Measurements from ENCODE around the gene NIFK. TPM values are rescaled to one million over a fixed set of nuclear protein-coding genes. Genes with fewer than 3 reads are reported as not detected.
A peak's percentile ranks its signal among the peaks of the same experiment; 100 is the strongest.

The NIFK gene
- total RNA-seq, 2 donors from 2014 or later = 57.7 to 66.6 TPM

DNA sequence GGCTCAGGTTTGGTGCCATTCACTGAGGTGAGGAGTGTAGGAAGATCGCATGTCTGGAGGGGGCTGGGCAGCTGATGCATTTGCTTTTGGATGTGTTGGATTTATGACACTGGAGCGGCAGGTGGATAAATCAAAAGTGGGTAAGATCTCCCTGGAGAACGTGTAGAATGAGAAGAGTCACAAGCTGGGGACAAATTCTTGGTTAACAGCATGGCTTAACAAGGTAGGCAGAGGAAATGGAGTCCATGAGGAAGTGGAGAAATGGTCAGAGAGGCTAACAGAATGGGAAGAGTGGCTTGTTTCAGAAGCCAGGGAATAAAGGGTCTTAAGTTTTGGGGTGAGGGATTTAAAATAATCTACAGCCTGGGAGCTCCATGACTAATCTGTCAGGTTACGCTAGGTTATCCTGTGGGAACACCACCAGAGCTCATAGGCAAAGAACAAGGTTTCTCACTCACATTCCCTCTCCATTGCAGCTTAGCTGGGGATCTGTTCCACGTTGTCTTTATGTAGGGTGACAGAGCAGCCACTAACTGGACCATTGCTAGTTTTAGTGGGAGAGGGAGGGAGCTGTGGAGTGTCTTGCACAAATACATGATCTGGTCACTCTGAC, 31.6 kb upstream of the NIFK start:
- DNase-seq (ENCODE audit: low spot score) = no peak
- Histone ChIP-seq H3K4me1 (replicated peaks) (no peaks in the 10 kb centered on the region), H3K36me3 (peaks cover 5 to 6% of the 10 kb centered on the region in 2 donors), H3K27me3 (replicated peaks; ENCODE audit: insufficient read depth) (no peaks in the 10 kb centered on the region), H3K27ac (no peak overlapping the region), H3K9me3 (no peaks in the 10 kb centered on the region), H3K4me3 (no peak overlapping the region)
- 69% methylated on average over 5 of the region's 5 CpGs for WGBS
- no peak for TF ChIP-seq CTCF (IDR thresholded peaks at IDR 0.05)
- TF ChIP-seq POLR2AphosphoS5 (IDR thresholded peaks at IDR 0.05) = no peak
- no peak for TF ChIP-seq POLR2A (IDR thresholded peaks at IDR 0.05)
- intact Hi-C loops (cut with DNase I) = no loop called here

GRCh38 chr2:121766624-121767023, 29.9 kb upstream of the NIFK start:
- peaks cover 5 to 6% of the 10 kb centered on the region in 2 donors for H3K36me3 ChIP-seq
- no peaks in the 10 kb centered on the region for H3K27me3 ChIP-seq (replicated peaks; ENCODE audit: insufficient read depth)
- H3K27ac ChIP-seq = no peak overlapping the region
- WGBS = 83% methylated on average over 1 of the region's 1 CpG
- no peak for TF ChIP-seq CTCF (IDR thresholded peaks at IDR 0.05)
- no peak for TF ChIP-seq POLR2AphosphoS5 (IDR thresholded peaks at IDR 0.05)
- TF ChIP-seq POLR2A (IDR thresholded peaks at IDR 0.05) = no peak
- no peak overlapping the region for H3K4me3 ChIP-seq
- no peak for DNase-seq (ENCODE audit: low spot score)
- H3K9me3 ChIP-seq = no peaks in the 10 kb centered on the region
- intact Hi-C loops (cut with DNase I) = no loop called here
- no peaks in the 10 kb centered on the region for H3K4me1 ChIP-seq (replicated peaks)

DNA sequence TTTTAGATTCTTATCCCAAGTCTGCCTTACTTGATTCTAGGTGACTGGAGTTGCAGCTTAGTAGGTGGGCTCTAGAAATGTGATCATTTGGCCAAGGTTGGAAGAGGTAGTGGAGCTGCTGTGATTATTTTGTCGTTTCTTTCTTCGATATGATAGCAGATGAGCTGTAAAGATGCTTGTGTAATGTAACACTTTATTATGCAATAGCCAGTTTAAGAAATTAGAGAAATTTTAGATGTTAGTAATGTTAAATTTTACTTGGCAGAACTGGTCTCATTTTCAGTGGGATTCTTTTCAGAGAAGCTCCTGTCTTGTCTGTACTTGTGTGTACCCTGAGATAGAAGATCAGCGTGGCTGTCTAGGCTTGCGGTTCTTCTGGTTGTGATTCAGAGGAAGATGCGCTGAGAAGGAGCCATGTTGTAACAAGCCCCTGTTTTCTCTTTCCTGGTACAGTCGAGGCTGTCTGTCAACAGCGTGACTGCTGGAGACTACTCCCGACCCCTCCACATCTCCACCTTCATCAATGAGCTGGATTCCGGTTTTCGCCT, 28.1 kb upstream of the NIFK start:
- 88% methylated on average over 10 of the region's 10 CpGs for WGBS
- Histone ChIP-seq H3K36me3 (peaks cover 6 to 7% of the 10 kb centered on the region in 2 donors), H3K4me1 (replicated peaks) (no peaks in the 10 kb centered on the region), H3K4me3 (no peak overlapping the region), H3K27ac (no peak overlapping the region), H3K9me3 (no peaks in the 10 kb centered on the region), H3K27me3 (replicated peaks; ENCODE audit: insufficient read depth) (no peaks in the 10 kb centered on the region)
- DNase-seq (ENCODE audit: low spot score) = no peak
- TF ChIP-seq POLR2AphosphoS5 (IDR thresholded peaks at IDR 0.05) (no peak), CTCF (IDR thresholded peaks at IDR 0.05) (no peak), POLR2A (IDR thresholded peaks at IDR 0.05) (no peak)
- intact Hi-C loops (cut with DNase I) = no loop called here

DNA sequence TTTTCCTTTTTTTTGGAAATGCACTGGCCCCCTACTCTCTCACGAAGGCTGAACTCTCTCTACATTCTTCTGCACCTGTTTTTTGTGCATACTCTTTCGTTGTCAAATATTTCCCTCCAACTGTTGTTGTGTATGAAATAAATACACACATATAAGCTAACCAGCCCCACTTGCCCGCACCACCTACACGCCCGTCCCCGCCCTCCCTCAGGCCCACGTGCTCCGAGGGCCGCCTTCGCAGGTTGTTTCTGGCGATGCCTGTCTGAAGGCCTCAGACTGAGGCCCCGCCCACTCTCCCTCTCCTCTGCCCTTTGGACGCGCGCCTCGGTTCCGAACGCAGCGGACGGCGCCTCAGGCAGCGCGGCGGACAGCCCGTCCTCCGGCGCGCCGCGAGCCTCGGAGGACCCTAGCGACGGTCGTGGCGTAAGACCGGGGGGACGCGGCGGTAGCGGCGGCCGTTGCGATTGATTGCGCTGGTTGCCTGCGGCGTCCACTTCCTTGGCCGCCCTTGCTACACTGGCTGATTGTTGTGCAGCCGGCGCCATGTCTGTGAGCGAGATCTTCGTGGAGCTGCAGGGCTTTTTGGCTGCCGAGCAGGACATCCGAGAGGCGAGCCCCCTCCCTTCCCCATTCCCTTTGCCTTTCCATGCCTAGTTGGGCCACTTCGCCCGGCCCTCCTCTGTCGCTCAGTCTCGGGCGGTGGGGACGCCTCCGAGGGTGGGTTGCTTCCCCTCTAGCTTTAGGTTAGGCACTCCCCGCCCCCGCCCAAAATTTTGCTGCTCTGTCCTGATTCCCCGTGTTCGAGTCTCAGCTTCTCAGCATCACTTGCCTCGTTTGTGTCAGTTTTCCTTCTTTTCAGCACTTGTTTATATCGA, 18.8 kb upstream of the NIFK start, which contains the start of gene TSN:
TSS of gene TSN (plus strand) at position 415 of the 875 bp plus-strand sequence. CDS start at position 544, 129 bp downstream.
- H3K27ac ChIP-seq = peak within 1 kb of the TSS; percentile 55 to 59
- peak within 1 kb of the TSS; percentile 62 to 75 for H3K4me3 ChIP-seq
- WGBS = under 1% methylated on average over 67 of the region's 67 CpGs
- peaks cover 0 to 3% of the 10 kb centered on the region in 2 donors for H3K36me3 ChIP-seq
- H3K27me3 ChIP-seq (replicated peaks; ENCODE audit: insufficient read depth) = no peaks in the 10 kb centered on the region
- no peaks in the 10 kb centered on the region for H3K9me3 ChIP-seq
- DNase-seq (ENCODE audit: low spot score) = peak; percentile 96
- TF ChIP-seq POLR2AphosphoS5 (IDR thresholded peaks at IDR 0.05) = peak; percentile 98
- TF ChIP-seq POLR2A (IDR thresholded peaks at IDR 0.05) = peak; percentile 38
- peak in 2 of 4 experiments; percentile 20 to 22 for TF ChIP-seq CTCF (IDR thresholded peaks at IDR 0.05)
- H3K4me1 ChIP-seq (replicated peaks) = peaks cover 5% of the 10 kb centered on the region
- intact Hi-C loops (cut with DNase I) = no loop called here
